ENCODE results near the gene SSTR5.

DNA sequence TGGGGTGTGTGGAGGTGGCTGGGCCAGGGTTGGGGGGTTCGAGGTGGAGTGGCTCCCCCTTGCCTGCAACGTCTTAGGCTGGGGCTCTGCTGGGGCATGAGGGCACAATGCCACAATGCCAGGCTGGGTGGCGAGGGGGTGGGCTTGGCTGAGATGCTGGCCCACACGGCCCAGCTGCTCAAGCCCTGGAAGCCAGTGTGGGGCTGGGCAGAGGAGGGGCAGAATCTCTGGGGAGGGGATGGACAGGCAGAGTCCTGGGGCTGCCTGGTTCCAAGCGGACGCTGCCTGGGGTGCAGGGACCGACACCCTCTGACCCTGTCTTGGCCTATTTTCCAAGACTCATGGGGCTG, 37.5 kb upstream of the SSTR5 start:
- TF ChIP-seq, protein P1, sequence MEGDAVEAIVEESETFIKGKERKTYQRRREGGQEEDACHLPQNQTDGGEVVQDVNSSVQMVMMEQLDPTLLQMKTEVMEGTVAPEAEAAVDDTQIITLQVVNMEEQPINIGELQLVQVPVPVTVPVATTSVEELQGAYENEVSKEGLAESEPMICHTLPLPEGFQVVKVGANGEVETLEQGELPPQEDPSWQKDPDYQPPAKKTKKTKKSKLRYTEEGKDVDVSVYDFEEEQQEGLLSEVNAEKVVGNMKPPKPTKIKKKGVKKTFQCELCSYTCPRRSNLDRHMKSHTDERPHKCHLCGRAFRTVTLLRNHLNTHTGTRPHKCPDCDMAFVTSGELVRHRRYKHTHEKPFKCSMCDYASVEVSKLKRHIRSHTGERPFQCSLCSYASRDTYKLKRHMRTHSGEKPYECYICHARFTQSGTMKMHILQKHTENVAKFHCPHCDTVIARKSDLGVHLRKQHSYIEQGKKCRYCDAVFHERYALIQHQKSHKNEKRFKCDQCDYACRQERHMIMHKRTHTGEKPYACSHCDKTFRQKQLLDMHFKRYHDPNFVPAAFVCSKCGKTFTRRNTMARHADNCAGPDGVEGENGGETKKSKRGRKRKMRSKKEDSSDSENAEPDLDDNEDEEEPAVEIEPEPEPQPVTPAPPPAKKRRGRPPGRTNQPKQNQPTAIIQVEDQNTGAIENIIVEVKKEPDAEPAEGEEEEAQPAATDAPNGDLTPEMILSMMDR (IDR thresholded peaks at IDR 0.05) = no peak
- TF ChIP-seq EZH2 (IDR thresholded peaks at IDR 0.05; ENCODE audit: borderline replicate concordance, insufficient read depth, low read depth, low read length, poor library complexity, severe bottlenecking) = no peak

Data from B cell (primary cell).